ENCODE measurements around the gene SBNO1. TPM values are rescaled to one million over a fixed set of nuclear protein-coding genes. Genes with fewer than 3 reads are reported as not detected.

SBNO1 gene
- polyA plus RNA-seq, 3 donors, result 5.6 to 16.9 (median 11.4) TPM

DNA sequence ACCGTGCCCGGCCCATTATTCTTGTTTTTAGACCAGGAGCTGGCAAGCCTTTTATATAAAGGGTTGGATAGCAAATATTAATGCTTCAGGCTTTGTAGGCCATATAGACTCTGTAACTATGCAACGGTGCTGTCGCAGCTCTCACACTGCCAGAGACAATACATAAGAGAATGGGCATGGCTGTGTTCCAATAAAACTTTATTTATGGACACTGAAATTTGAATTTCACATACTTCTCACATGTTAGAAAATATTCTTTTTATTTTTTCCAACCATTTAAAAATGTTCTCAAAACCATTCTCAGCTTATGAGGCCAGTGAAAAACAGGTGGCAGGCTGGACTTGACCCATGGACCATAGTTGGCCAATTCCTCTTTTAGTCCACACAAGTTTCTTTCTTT, 80.0 kb downstream of the SBNO1 start:
- H3K27ac Mint-ChIP-seq, result no peak overlapping the region
- no peaks in the 10 kb centered on the region for H3K27me3 Mint-ChIP-seq (ENCODE audit: low read depth in 3 of 3)
- peaks cover 9 to 14% of the 10 kb centered on the region in 2 donors for H3K36me3 Mint-ChIP-seq

DNA sequence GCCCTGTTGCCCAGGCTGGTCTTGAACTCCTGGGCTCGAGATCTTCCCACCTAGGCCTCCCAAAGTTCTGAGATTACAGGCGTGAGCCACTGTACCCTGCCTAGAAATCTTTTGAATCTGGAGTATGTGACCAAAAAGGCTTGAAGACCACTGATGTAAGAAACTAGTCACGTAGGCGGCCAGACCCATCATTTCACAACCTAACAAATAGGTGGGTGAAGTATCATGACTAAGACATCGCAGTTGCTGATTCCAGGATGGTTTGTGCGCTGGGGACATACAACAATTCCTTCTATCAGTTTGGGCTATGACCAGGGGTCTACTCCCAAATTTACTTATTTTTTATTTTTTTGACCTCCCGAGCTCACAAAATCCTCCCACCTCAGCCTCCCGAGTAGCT, 81.2 kb downstream of the SBNO1 start:
- intact Hi-C loops (cut with micrococcal nuclease), result no loop called here
- DNase-seq, result no peak
- Mint-ChIP-seq H3K27ac (no peak overlapping the region), H3K36me3 (peaks cover 0 to 2% of the 10 kb centered on the region in 2 donors), H3K4me1 (peaks cover 7% of the 10 kb centered on the region), H3K27me3 (ENCODE audit: low read depth in 3 of 3) (no peaks in the 10 kb centered on the region), H3K4me3 (no peak overlapping the region), H3K9me3 (no peaks in the 10 kb centered on the region)
- Histone ChIP-seq H3K4me2 (replicated peaks; ENCODE audit: extremely low read depth, low read length, poor library complexity, severe bottlenecking) (no peak overlapping the region), H4K20me1 (ENCODE audit: insufficient read depth, low read length) (no peaks in the 10 kb centered on the region), H3K9ac (ENCODE audit: insufficient read depth, low read length, poor library complexity, severe bottlenecking) (no peak overlapping the region), H3K4me1 (ENCODE audit: control insufficient read depth in 1 of 2, insufficient read depth in 2 of 2, low read length in 2 of 2) (peaks cover 4 to 5% of the 10 kb centered on the region in 2 donors), H3K27me3 (ENCODE audit: control insufficient read depth in 2 of 2, insufficient read depth in 2 of 2, low read length in 2 of 2) (no peaks in the 10 kb centered on the region), H3K36me3 (replicated peaks in 1 of 2; ENCODE audit: control insufficient read depth in 1 of 2, insufficient read depth in 2 of 2, low read length in 2 of 2) (peaks cover 0 to 2% of the 10 kb centered on the region in 2 donors), H2AFZ (ENCODE audit: insufficient read depth, low read depth, low read length, poor library complexity, severe bottlenecking) (no peak overlapping the region), H3K79me2 (ENCODE audit: insufficient read depth, low read length) (no peaks in the 10 kb centered on the region), H3K27ac (ENCODE audit: low read depth in 1 of 2, low read length in 2 of 2) (no peak overlapping the region), H3K4me3 (replicated peaks in 1 of 3; ENCODE audit: low read depth in 2 of 3, low read length in 3 of 3) (no peak overlapping the region), H3K9me3 (replicated peaks in 1 of 2; ENCODE audit: control insufficient read depth in 1 of 2, insufficient read depth in 1 of 2, low read length in 2 of 2) (no peaks in the 10 kb centered on the region)
- WGBS (ENCODE audit: insufficient coverage), result 93% methylated on average over 2 of the region's 8 CpGs
- TF ChIP-seq, protein P1, sequence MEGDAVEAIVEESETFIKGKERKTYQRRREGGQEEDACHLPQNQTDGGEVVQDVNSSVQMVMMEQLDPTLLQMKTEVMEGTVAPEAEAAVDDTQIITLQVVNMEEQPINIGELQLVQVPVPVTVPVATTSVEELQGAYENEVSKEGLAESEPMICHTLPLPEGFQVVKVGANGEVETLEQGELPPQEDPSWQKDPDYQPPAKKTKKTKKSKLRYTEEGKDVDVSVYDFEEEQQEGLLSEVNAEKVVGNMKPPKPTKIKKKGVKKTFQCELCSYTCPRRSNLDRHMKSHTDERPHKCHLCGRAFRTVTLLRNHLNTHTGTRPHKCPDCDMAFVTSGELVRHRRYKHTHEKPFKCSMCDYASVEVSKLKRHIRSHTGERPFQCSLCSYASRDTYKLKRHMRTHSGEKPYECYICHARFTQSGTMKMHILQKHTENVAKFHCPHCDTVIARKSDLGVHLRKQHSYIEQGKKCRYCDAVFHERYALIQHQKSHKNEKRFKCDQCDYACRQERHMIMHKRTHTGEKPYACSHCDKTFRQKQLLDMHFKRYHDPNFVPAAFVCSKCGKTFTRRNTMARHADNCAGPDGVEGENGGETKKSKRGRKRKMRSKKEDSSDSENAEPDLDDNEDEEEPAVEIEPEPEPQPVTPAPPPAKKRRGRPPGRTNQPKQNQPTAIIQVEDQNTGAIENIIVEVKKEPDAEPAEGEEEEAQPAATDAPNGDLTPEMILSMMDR (IDR thresholded peaks at IDR 0.05), result no peak

More for the DNA sequence above, 80.0 kb downstream of the SBNO1 start:
- Histone ChIP-seq H3K79me2 (ENCODE audit: insufficient read depth, low read length) (no peaks in the 10 kb centered on the region), H3K9me3 (replicated peaks in 1 of 2; ENCODE audit: control insufficient read depth in 1 of 2, insufficient read depth in 1 of 2, low read length in 2 of 2) (no peaks in the 10 kb centered on the region), H2AFZ (ENCODE audit: insufficient read depth, low read depth, low read length, poor library complexity, severe bottlenecking) (no peak overlapping the region), H3K27me3 (ENCODE audit: control insufficient read depth in 2 of 2, insufficient read depth in 2 of 2, low read length in 2 of 2) (no peaks in the 10 kb centered on the region), H4K20me1 (ENCODE audit: insufficient read depth, low read length) (peaks cover under 1% of the 10 kb centered on the region), H3K27ac (ENCODE audit: low read depth in 1 of 2, low read length in 2 of 2) (no peak overlapping the region), H3K36me3 (replicated peaks in 1 of 2; ENCODE audit: control insufficient read depth in 1 of 2, insufficient read depth in 2 of 2, low read length in 2 of 2) (peaks cover 3 to 14% of the 10 kb centered on the region in 2 donors), H3K4me1 (ENCODE audit: control insufficient read depth in 1 of 2, insufficient read depth in 2 of 2, low read length in 2 of 2) (no peaks in the 10 kb centered on the region), H3K4me3 (replicated peaks in 1 of 3; ENCODE audit: low read depth in 2 of 3, low read length in 3 of 3) (no peak overlapping the region), H3K4me2 (replicated peaks; ENCODE audit: extremely low read depth, low read length, poor library complexity, severe bottlenecking) (no peak overlapping the region), H3K9ac (ENCODE audit: insufficient read depth, low read length, poor library complexity, severe bottlenecking) (no peak overlapping the region)
- Mint-ChIP-seq H3K4me1 (peaks cover 4% of the 10 kb centered on the region), H3K9me3 (no peaks in the 10 kb centered on the region), H3K4me3 (no peak overlapping the region)
- TF ChIP-seq, protein P1 (IDR thresholded peaks at IDR 0.05), result no peak
- WGBS (ENCODE audit: insufficient coverage), result 100% methylated on average over 2 of the region's 4 CpGs
- no peak for DNase-seq
- intact Hi-C loops (cut with micrococcal nuclease), result no loop called here

All from CD14-positive monocyte (primary cell).